Motor neuron (in vitro differentiated cells): ENCODE measurements around the gene ZNF561. TPM values are rescaled to one million over a fixed set of nuclear protein-coding genes. Genes with fewer than 3 reads are reported as not detected.
"Not testable (repeated sequence)": the region's sequence is repeated elsewhere in the genome, so short reads cannot be mapped to it uniquely, and the experiment has no call there.

Experiments used
- ATAC-seq, 8 experiments: fragments of 200-7000 bp; cut with Tn5 transposase; replicated peaks in 6 of 8; 2 replicates each; pipeline ENCODE4 v1.8.0; 2021; ENCODE audit warnings: mild to moderate bottlenecking in 8 of 8, moderate library complexity in 8 of 8
- H3K27ac ChIP-seq, 2 donors: fragments of 250-450 bp; sonication (Bioruptor Pico); 2 replicates each; pipeline ENCODE4 v1.9.0; 2021; ENCODE audit warnings: antibody characterized with exemption in 2 of 2, mild to moderate bottlenecking in 2 of 2, moderate library complexity in 1 of 2
- H3K4me1 ChIP-seq, 2 donors: fragments of 250-450 bp; sonication (Bioruptor Pico); replicated peaks in 1 of 2; 2 replicates each; pipeline ENCODE4 v1.6.1; 2021; ENCODE audit warnings: antibody characterized with exemption in 2 of 2, mild to moderate bottlenecking in 2 of 2, moderate library complexity in 1 of 2
- H3K4me3 ChIP-seq, 5 donors: fragments of 250-450 bp; sonication (Bioruptor Pico); 2 replicates each; pipeline ENCODE4 v1.9.0; 2021; ENCODE audit warnings: antibody characterized with exemption in 5 of 5, mild to moderate bottlenecking in 5 of 5, moderate library complexity in 4 of 5
- WGBS, 10 experiments: fragments of 450-650 bp; shearing (Covaris generic); methylation state at CpG; one replicate each; pipeline ENCODE4 v1.0.0; 2022; 5-methylcytosine and 5-hydroxymethylcytosine counted together
- in situ Hi-C, 9 experiments: fragments of 400-800 bp; cut with MboI; loops; one replicate each; pipeline ENCODE4 v1.15.0; 2021; ENCODE audit warnings: low sequenced_read_pairs in 9 of 9, low pct_unique_long_range_greater_than_20kb in 2 of 9; ENCODE audit not compliant: unreplicated experiment in 9 of 9
- total RNA-seq, 8 experiments: library from RNA; unstranded; fragments of 300-600 nt; gene quantifications; 2 replicates each; pipeline versions ENCODE4 v1.2.3 to v1.2.4, GENCODE V29; 2022

ZNF561 gene
- total RNA-seq, 8 experiments from 2014 or later: 23.2 to 60.3 (median 33.7) TPM

- no peak for ATAC-seq
- peaks cover 0 to 3% of the 10 kb centered on the region in 2 donors for H3K4me1 ChIP-seq
- 83 to 100% (median 100%) methylated on average over 1 to 2 of the region's 2 CpGs; no CpG with 5 or more reads in 4 of the 10 experiments for WGBS, 10 experiments
- H3K27ac ChIP-seq: no peak overlapping the region
- no peak overlapping the region for H3K4me3 ChIP-seq
- in situ Hi-C loops: loop anchor here in 7 of 9 experiments (10.0 to 25.0 kb wide), 2 partner anchors 159 to 167 kb away; no protein-coding TSS in a partner anchor
Observed at GRCh38 chr19:9627856-9628255, 6.8 kb upstream of the ZNF561 start.

- WGBS, 10 experiments: 30 to 100% (median 80%) methylated on average over 1 to 2 of the region's 2 CpGs; no CpG with 5 or more reads in 1 of the 10 experiments
- ATAC-seq: no peak
- Histone ChIP-seq H3K4me3 (peak overlapping the region in 2 of 5 donors; percentile 80 to 91), H3K4me1 (peaks cover 7 to 10% of the 10 kb centered on the region in 2 donors), H3K27ac (no peak overlapping the region)
- in situ Hi-C loops: loop anchor here in 4 of 9 experiments (10.0 kb wide), 1 partner anchor 172 kb away; no protein-coding TSS in a partner anchor
Observed at GRCh38 chr19:9622531-9622930, 1.5 kb upstream of the ZNF561 start.

DNA sequence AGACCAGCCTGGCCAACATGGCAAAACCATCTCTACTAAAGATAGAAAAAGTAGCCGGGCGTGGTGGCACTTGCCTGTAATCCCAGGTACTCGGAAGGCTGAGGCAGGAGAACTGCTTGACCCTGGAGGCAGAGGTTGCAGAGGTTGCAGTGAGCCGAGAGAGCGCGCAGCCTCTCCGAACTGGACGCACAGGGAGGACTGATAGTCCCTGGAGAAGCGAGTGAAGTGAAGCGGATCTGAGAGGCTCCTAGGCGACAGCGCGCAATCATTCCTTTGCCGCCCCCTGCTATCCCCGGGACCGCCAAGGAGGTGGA is 233 bp downstream of the ZNF561 start:
- in situ Hi-C loops: loop anchor here in 4 of 9 experiments (10.0 kb wide), 1 partner anchor 174 kb away; no protein-coding TSS in a partner anchor
- WGBS, 10 experiments: 0 to 2% (median 0%) methylated on average over 2 to 11 of the region's 16 CpGs; no CpG with 5 or more reads in 6 of the 10 experiments
- Histone ChIP-seq H3K4me3 (peak overlapping the region; percentile 80 to 98 (median 91)), H3K27ac (peak overlapping the region; percentile 100), H3K4me1 (peaks cover 7 to 10% of the 10 kb centered on the region in 2 donors)
- ATAC-seq: peak in 2 of 8 experiments; percentile 53 to 60

DNA sequence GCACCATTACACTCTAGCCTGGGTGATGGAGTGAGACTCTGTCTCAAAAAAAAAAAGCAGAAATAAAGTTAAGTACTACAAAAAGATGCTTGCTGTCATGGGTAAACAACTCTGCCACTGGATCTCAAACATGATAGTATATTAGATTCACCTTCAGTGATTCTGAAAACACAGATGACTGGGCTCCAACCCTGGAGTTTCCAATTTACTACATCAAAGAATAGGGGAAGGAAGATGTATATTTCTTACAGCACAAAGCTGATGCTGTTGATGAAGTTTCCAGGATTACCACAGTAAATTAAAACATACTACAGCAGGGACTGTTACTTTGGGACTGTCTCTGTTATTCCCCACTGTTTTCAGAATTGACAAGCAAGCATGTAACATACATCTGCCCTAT is 5.2 kb downstream of the ZNF561 start:
- no peak for ATAC-seq
- Histone ChIP-seq H3K4me3 (no peak overlapping the region), H3K4me1 (peaks cover 0 to 5% of the 10 kb centered on the region in 2 donors), H3K27ac (no peak overlapping the region)
- in situ Hi-C loops: no loop called here

GRCh38 chr19:9610484-9611113 is 10.4 kb downstream of the ZNF561 start:
- no peak overlapping the region for H3K4me3 ChIP-seq
- ATAC-seq: no peak
- in situ Hi-C loops: no loop called here
- 92 to 100% (median 100%) methylated on average over 1 to 2 of the region's 2 CpGs; no CpG with 5 or more reads in 5 of the 10 experiments for WGBS, 10 experiments
- no peak overlapping the region for H3K27ac ChIP-seq
- no peaks in the 10 kb centered on the region for H3K4me1 ChIP-seq

DNA sequence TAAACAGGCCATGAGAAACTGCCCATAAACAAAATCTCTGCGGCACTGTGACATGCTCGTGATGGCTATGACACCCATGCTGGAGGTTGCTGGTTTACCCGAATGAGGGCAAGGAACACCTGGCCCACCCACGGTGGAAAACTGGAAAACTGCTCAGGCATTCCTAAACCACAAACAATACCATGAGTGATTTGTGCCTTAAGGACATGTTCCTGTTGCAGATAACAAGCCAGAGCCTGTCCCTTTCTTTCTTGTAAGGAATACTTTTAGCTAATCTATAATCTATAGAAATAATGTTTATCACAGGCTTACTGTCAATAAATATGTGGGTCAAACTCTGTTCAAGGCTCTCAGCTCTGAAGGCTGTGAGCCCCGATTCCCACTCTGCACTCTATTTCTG is 12.1 kb downstream of the ZNF561 start:
- Histone ChIP-seq H3K4me1 (no peaks in the 10 kb centered on the region), H3K4me3 (no peak overlapping the region), H3K27ac (no peak overlapping the region)
- no peak for ATAC-seq
- WGBS, 10 experiments: 83 to 100% (median 100%) methylated on average over 1 to 4 of the region's 5 CpGs; no CpG with 5 or more reads in 1 of the 10 experiments
- in situ Hi-C loops: no loop called here

GRCh38 chr19:9597027-9597426 is 24.0 kb downstream of the ZNF561 start:
- in situ Hi-C loops: no loop called here
- Histone ChIP-seq H3K4me1 (no peaks in the 10 kb centered on the region), H3K4me3 (no peak overlapping the region), H3K27ac (no peak overlapping the region)
- WGBS, 10 experiments: 7 to 100% (median 59%) methylated on average over 1 to 3 of the region's 3 CpGs; no CpG with 5 or more reads in 1 of the 10 experiments
- peak in 2 of 8 experiments; percentile 91 to 94 for ATAC-seq

DNA sequence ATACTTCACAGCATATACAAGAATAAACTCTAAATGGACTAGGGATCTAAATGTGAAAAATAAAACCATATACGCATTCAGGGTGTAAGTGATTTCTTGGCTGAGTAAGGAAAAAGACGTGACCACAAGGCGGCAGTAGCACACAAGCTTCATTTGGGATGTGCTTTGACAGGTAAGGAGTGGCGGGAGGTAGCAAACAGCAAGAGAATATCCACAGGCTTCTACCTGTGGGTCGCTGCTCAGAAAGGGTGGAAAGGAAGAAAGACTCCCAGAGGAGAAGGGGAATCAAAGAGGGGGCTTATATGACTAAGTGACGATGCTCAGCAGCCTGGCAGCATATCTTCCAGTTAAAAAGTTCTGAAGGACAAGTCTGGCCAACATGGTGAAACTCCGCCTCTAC is 34.3 kb downstream of the ZNF561 start:
- in situ Hi-C loops: no loop called here
- peak in 6 of 8 experiments; percentile 16 to 40 (median 34) for ATAC-seq
- H3K4me1 ChIP-seq: peaks cover 4 to 6% of the 10 kb centered on the region in 2 donors
- H3K4me3 ChIP-seq: no peak overlapping the region
- WGBS, 10 experiments: 0 to 58% (median 7%) methylated on average over 1 to 7 of the region's 7 CpGs; no CpG with 5 or more reads in 1 of the 10 experiments
- no peak overlapping the region for H3K27ac ChIP-seq

DNA sequence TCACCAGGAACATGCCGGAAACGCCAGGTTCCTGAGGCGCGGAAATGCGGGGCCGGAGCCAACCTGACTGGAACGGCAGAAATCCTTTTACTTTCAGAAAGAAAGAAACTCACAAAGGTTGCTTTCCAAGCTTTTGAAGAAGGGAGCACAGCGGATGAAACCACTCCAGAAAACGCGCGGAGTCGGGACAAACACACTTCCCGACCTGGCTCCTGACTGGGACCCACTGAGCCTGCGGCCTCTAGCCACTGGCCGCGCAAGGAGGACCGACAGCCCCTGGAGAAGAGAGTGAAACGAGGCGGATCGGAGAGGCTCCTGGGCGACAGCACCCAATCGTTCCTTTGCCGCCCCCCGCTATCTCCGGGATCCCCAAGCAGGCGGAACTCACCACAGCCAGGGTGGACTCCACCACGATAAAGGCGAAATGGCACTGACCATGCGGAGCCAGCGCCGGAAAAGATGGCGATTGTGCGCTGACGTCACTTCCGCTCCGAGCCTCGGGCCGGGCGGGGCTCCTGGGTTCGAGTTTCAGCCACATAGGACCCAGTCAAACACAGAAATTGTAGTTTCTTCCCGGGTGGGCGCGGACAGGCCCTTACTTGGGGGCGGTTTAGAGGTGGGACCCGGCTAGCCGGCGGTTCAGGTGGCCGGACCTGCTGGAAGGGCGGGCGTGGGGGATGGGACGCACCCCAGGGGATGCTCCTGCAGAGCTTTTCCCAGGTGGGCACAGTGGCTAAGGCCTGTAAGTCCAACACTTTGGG is 36.8 kb downstream of the ZNF561 start, which contains the start of gene ZNF121:
Gene ZNF121, minus strand, starts transcription at position 432 of the 761 bp plus-strand sequence. CDS start 16,407 bp downstream, outside the sequence.
- H3K4me3 ChIP-seq: peak within 1 kb of the TSS; percentile 61 to 100 (median 82)
- H3K4me1 ChIP-seq: peaks cover 4 to 6% of the 10 kb centered on the region in 2 donors
- in situ Hi-C loops: no loop called here
- peak within 1 kb of the TSS; percentile 82 to 86 for H3K27ac ChIP-seq
- WGBS, 10 experiments: 0 to 2% (median 0%) methylated on average over 1 to 21 of the region's 51 CpGs; no CpG with 5 or more reads in 2 of the 10 experiments
- ATAC-seq: peak; percentile 92 to 97 (median 96)

DNA sequence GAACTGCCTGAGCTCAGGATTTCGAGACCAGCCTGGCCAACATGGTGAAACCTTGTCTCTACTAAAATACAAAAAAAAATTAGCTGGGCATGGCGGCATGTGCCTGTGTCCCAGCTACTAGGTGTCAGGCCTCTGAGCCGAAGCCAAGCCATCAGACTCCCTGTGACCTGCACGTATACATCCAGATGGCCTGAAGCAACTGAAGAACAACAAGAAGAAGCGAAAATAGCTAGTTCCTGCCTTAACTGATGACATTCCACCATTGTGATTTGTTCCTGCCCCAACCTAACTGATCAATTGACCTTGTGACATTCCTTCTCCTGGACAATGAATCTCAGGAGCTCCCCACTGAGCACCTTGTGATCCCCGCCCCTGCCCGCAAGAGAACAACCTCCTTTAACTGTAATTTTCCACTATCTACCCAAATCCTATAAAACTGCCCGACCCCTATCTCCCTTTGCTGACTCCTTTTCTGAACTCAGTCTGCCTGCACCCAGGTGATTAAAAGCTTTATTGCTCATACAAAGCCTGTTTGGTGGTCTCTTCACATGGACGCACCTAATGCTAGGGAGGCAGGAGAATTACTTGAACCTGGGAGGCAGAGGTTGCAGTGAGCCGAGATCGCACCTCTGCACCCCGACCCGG is 38.8 kb downstream of the ZNF561 start:
- H3K4me1 ChIP-seq, in situ Hi-C loops, H3K4me3 ChIP-seq, H3K27ac ChIP-seq, ATAC-seq: not testable (repeated sequence)
- 76 to 100% (median 93%) methylated on average over 1 to 11 of the region's 13 CpGs; no CpG with 5 or more reads in 2 of the 10 experiments for WGBS, 10 experiments

GRCh38 chr19:9580728-9581127 is 40.3 kb downstream of the ZNF561 start:
- in situ Hi-C loops: no loop called here
- no peak overlapping the region for H3K27ac ChIP-seq
- peaks cover 4 to 6% of the 10 kb centered on the region in 2 donors for H3K4me1 ChIP-seq
- WGBS, 10 experiments: 60 to 100% (median 93%) methylated on average over 1 to 5 of the region's 5 CpGs; no CpG with 5 or more reads in 2 of the 10 experiments
- no peak for ATAC-seq
- no peak overlapping the region for H3K4me3 ChIP-seq

DNA sequence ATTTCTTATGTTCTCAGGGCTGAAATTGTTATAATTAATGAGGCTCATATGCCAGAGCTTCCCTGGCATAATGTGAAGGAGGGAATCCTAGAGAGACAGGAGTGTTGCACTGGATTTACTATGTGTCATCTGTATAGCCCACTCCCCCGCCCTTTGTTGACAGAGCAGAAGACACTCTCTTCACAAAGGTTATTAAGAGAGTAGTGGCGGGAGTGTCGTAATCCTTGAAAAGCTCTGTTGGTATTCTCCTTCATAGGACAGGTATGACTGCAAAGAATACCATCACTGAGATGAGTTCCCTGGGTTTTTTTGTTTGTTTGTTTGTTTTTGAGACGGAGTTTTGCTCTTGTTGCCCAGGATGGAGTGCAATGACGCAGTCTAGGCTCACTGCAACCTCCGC is 50.8 kb downstream of the ZNF561 start:
- in situ Hi-C loops: no loop called here
- ATAC-seq: no peak
- Histone ChIP-seq H3K27ac (no peak overlapping the region), H3K4me3 (no peak overlapping the region), H3K4me1 (no peaks in the 10 kb centered on the region)
- WGBS, 10 experiments: 80 to 100% (median 93%) methylated on average over 1 to 6 of the region's 6 CpGs; no CpG with 5 or more reads in 4 of the 10 experiments

GRCh38 chr19:9566729-9567128 is 54.3 kb downstream of the ZNF561 start:
- in situ Hi-C loops: no loop called here
- ATAC-seq: peak in 1 of 8 experiments; percentile 39
- Histone ChIP-seq H3K4me3 (no peak overlapping the region), H3K27ac (no peak overlapping the region), H3K4me1 (no peaks in the 10 kb centered on the region)
- 75 to 100% (median 100%) methylated on average over 1 of the region's 1 CpG; no CpG with 5 or more reads in 4 of the 10 experiments for WGBS, 10 experiments
